Suprapubic skin (tissue), 4 donors: ENCODE data around the gene MRPL54. TPM values are rescaled to one million over a fixed set of nuclear protein-coding genes. Genes with fewer than 3 reads are reported as not detected.

ENCODE experiments used
- DNase-seq, 2 donors: peaks; one replicate each; pipeline ENCODE4 v3.0.0-alpha.2; 2019; ENCODE audit warnings: low spot score in 2 of 2
- H3K27ac ChIP-seq: fragments of 200-600 bp; sonication (generic); one replicate; pipeline ENCODE4 v1.5.1; 2019
- H3K27me3 ChIP-seq: fragments of 200-600 bp; sonication (generic); one replicate; pipeline ENCODE4 v1.5.1; 2019
- H3K36me3 ChIP-seq: fragments of 200-600 bp; sonication (generic); one replicate; pipeline ENCODE4 v1.5.1; 2019
- H3K4me1 ChIP-seq: fragments of 200-600 bp; sonication (generic); one replicate; pipeline ENCODE4 v1.5.1; 2019
- H3K4me3 ChIP-seq: fragments of 200-600 bp; sonication (generic); one replicate; pipeline ENCODE4 v1.5.1; 2019; ENCODE audit warnings: mild to moderate bottlenecking
- H3K9me3 ChIP-seq: fragments of 200-600 bp; sonication (generic); one replicate; pipeline ENCODE4 v1.5.1; 2019
- CTCF ChIP-seq, 2 donors: fragments of 200-600 bp in 1 of 2; fragments of 450-650 bp in 1 of 2; sonication (generic) in 1 of 2; IDR thresholded peaks; one replicate each; pipeline ENCODE4 v1.5.1; 2016 to 2019; ENCODE audit warnings: antibody characterized with exemption in 2 of 2, mild to moderate bottlenecking in 1 of 2, moderate library complexity in 1 of 2
- EP300 ChIP-seq: sonication (generic); formaldehyde crosslinking; IDR thresholded peaks from one replicate; pipeline ENCODE4 v1.6.1; 2017; ENCODE audit warnings: antibody characterized with exemption
- POLR2A ChIP-seq, 2 donors: fragments of 450-650 bp; IDR thresholded peaks; one replicate each; pipeline ENCODE4 v1.6.1; 2017; ENCODE audit warnings: antibody characterized with exemption in 2 of 2, mild to moderate bottlenecking in 2 of 2, moderate library complexity in 2 of 2
- POLR2AphosphoS5 ChIP-seq, 3 donors: sonication (generic); formaldehyde crosslinking; IDR thresholded peaks; one replicate each; pipeline ENCODE4 v1.6.1; 2017; ENCODE audit warnings: antibody characterized with exemption in 3 of 3
- WGBS: methylation state at CpG from one replicate; pipeline ENCODE4 v1.1.5; 2018; 5-methylcytosine and 5-hydroxymethylcytosine counted together
- total RNA-seq, 4 donors: library from RNA; depleted of rRNA; stranded (reverse); fragments of >200 nt; gene quantifications; one replicate each; pipeline ENCODE4 v1.1.0, GENCODE V29; 2016

Gene MRPL54
- total RNA-seq, 4 donors from 2014 or later, result 41.5 to 92.6 (median 63.7) TPM

- peaks cover 55% of the 10 kb centered on the region for H3K27me3 ChIP-seq
- 2% methylated on average over 32 of the region's 47 CpGs for WGBS
- DNase-seq, result no peak
- peak overlapping the region; percentile 53 for H3K4me3 ChIP-seq
- TF ChIP-seq EP300 (no peak), POLR2A (IDR thresholded peaks at IDR 0.05) (no peak), CTCF (IDR thresholded peaks at IDR 0.05) (no peak), POLR2AphosphoS5 (IDR thresholded peaks at IDR 0.05) (no peak)
- no peaks in the 10 kb centered on the region for H3K36me3 ChIP-seq
- H3K27ac ChIP-seq, result no peak overlapping the region
- peaks cover 13% of the 10 kb centered on the region for H3K4me1 ChIP-seq
- peaks cover 22% of the 10 kb centered on the region for H3K9me3 ChIP-seq
Measured at GRCh38 chr19:3785451-3785937, 23.0 kb downstream of the MRPL54 start.

- 15% methylated on average over 28 of the region's 101 CpGs for WGBS
- Histone ChIP-seq H3K9me3 (peaks cover 22% of the 10 kb centered on the region), H3K4me1 (peaks cover 13% of the 10 kb centered on the region), H3K27ac (no peak within 1 kb of the TSS), H3K27me3 (peaks cover 55% of the 10 kb centered on the region), H3K4me3 (peak within 1 kb of the TSS; percentile 53), H3K36me3 (no peaks in the 10 kb centered on the region)
- DNase-seq, result no peak
- no peak for TF ChIP-seq POLR2A (IDR thresholded peaks at IDR 0.05)
- TF ChIP-seq POLR2AphosphoS5 (IDR thresholded peaks at IDR 0.05), result no peak
- no peak for TF ChIP-seq CTCF (IDR thresholded peaks at IDR 0.05)
- TF ChIP-seq EP300, result no peak
Measured at GRCh38 chr19:3785938-3786824, 23.7 kb downstream of the MRPL54 start, which contains the start of gene MATK. MATK (minus strand) TSS chr19:3786381; CDS start chr19:3785135, 1,246 bp downstream.

GRCh38 chr19:3788996-3789778 lies 26.7 kb downstream of the MRPL54 start:
- TF ChIP-seq EP300 (no peak), POLR2A (IDR thresholded peaks at IDR 0.05) (no peak), CTCF (IDR thresholded peaks at IDR 0.05) (no peak), POLR2AphosphoS5 (IDR thresholded peaks at IDR 0.05) (no peak)
- WGBS, result 45% methylated on average over 16 of the region's 16 CpGs
- H3K4me1 ChIP-seq, result peaks cover 13% of the 10 kb centered on the region
- H3K36me3 ChIP-seq, result no peaks in the 10 kb centered on the region
- no peak for DNase-seq
- no peak overlapping the region for H3K27ac ChIP-seq
- peaks cover 35% of the 10 kb centered on the region for H3K27me3 ChIP-seq
- peaks cover 5% of the 10 kb centered on the region for H3K9me3 ChIP-seq
- H3K4me3 ChIP-seq, result no peak overlapping the region

- WGBS, result 81% methylated on average over 6 of the region's 6 CpGs
- DNase-seq, result no peak
- H3K9me3 ChIP-seq, result peaks cover 5% of the 10 kb centered on the region
- TF ChIP-seq CTCF (IDR thresholded peaks at IDR 0.05) (no peak), POLR2A (IDR thresholded peaks at IDR 0.05) (no peak), EP300 (no peak), POLR2AphosphoS5 (IDR thresholded peaks at IDR 0.05) (no peak)
- H3K27ac ChIP-seq, result no peak overlapping the region
- peaks cover 9% of the 10 kb centered on the region for H3K4me1 ChIP-seq
- H3K27me3 ChIP-seq, result peaks cover 25% of the 10 kb centered on the region
- no peak overlapping the region for H3K4me3 ChIP-seq
- H3K36me3 ChIP-seq, result no peaks in the 10 kb centered on the region
Measured at GRCh38 chr19:3790209-3790734, 27.8 kb downstream of the MRPL54 start.
